Caco-2 (cell line): ENCODE data around the gene MYO1F. TPM values are rescaled to one million over a fixed set of nuclear protein-coding genes. Genes with fewer than 3 reads are reported as not detected.
"Not testable (repeated sequence)": the region's sequence is repeated elsewhere in the genome, so short reads cannot be mapped to it uniquely, and the experiment has no call there.

ENCODE experiments used
- BruUV-seq: library from RNA; stranded (reverse); fragments of 400-500 nt; replicated peaks from 2 replicates; lab custom pipeline; 2021; lab: Mats Ljungman, UMichigan
- CTCF ChIA-PET: fragments of 300-600 bp; sonication (Branson Sonifier 250); formaldehyde crosslinking; loops from one replicate; lab custom pipeline; 2022; ENCODE audit warnings: antibody characterized with exemption; lab: Charles Lee
- POLR2A ChIA-PET: fragments of 300-600 bp; sonication (Branson Sonifier 250); formaldehyde crosslinking; loops from one replicate; lab custom pipeline; 2022; ENCODE audit warnings: antibody characterized with exemption; lab: Charles Lee
- DNase-seq, 2 experiments: peaks; one replicate each; pipeline versions ENCODE4 v3.0.0 to v3.0.0-alpha.2; 2020 to 2022
- H3K27me3 ChIP-seq: replicated peaks from 2 replicates; pipeline ENCODE4 v1.6.0; 2011; ENCODE audit warnings: low read length; ENCODE audit not compliant: control insufficient read depth, insufficient read depth
- H3K36me3 ChIP-seq: 2 replicates; pipeline ENCODE4 v1.5.1; 2011; ENCODE audit warnings: low read length; ENCODE audit not compliant: control insufficient read depth, insufficient read depth
- H3K4me1 ChIP-seq: fragments of 250-450 bp; sonication (Bioruptor Pico); 2 replicates; pipeline ENCODE4 v1.5.1; 2020; ENCODE audit warnings: mild to moderate bottlenecking
- H3K4me3 ChIP-seq: 2 replicates; pipeline ENCODE4 v1.5.1; 2011; ENCODE audit warnings: low read depth, mild to moderate bottlenecking, control low read depth, low read length
- H3K9me3 ChIP-seq: fragments of 250-450 bp; sonication (Bioruptor Pico); 2 replicates; pipeline ENCODE4 v1.5.1; 2020; ENCODE audit warnings: mild to moderate bottlenecking, moderate library complexity
- H3K27ac Mint-ChIP-seq: one replicate; pipeline ENCODE4 v1.8.0; 2022; ENCODE audit warnings: mixed read lengths; ENCODE audit not compliant: unreplicated experiment
- H3K27me3 Mint-ChIP-seq: one replicate; pipeline ENCODE4 v1.8.0; 2022; ENCODE audit warnings: mixed read lengths; ENCODE audit not compliant: insufficient read depth, unreplicated experiment
- H3K36me3 Mint-ChIP-seq: one replicate; pipeline ENCODE4 v1.8.0; 2022; ENCODE audit warnings: mild to moderate bottlenecking, mixed read lengths; ENCODE audit not compliant: insufficient read depth, unreplicated experiment
- H3K4me1 Mint-ChIP-seq: one replicate; pipeline ENCODE4 v1.8.0; 2022; ENCODE audit warnings: low read depth, mixed read lengths; ENCODE audit not compliant: unreplicated experiment
- H3K4me3 Mint-ChIP-seq: one replicate; pipeline ENCODE4 v1.8.0; 2022; ENCODE audit warnings: mild to moderate bottlenecking, moderate library complexity, mixed read lengths; ENCODE audit not compliant: unreplicated experiment
- H3K9me3 Mint-ChIP-seq: one replicate; pipeline ENCODE4 v1.8.0; 2022; ENCODE audit warnings: mixed read lengths; ENCODE audit not compliant: unreplicated experiment
- CTCF ChIP-seq, 2 experiments: fragments of 200-600 bp in 1 of 2; IDR thresholded peaks; 1 replicate in 1 of 2; 2 replicates in 1 of 2; pipeline versions ENCODE4 v1.5.1 to v1.8.0; 2011 to 2022; ENCODE audit warnings: antibody characterized with exemption in 1 of 2, control low read depth in 1 of 2, inconsistent platforms in 1 of 2, low read depth in 1 of 2, low read length in 1 of 2, mild to moderate bottlenecking in 1 of 2, moderate library complexity in 1 of 2; ENCODE audit not compliant: insufficient read depth in 1 of 2, severe bottlenecking in 1 of 2, unreplicated experiment in 1 of 2
- intact Hi-C: fragments of 100-400 bp; cut with micrococcal nuclease; formaldehyde crosslinking; loops from one replicate; pipeline ENCODE4 v1.10.0; 2022; ENCODE audit not compliant: unreplicated experiment
- total RNA-seq: library from RNA; stranded (reverse); gene quantifications from 2 replicates; pipeline ENCODE4 v1.2.3, GENCODE V29; 2022

The MYO1F gene
- total RNA-seq, 1 experiment from 2014 or later = 0.25 TPM

- H3K4me1 ChIP-seq = no peaks in the 10 kb centered on the region
- H3K27ac Mint-ChIP-seq = no peak overlapping the region
- DNase-seq = no peak
- H3K4me3 ChIP-seq = no peak overlapping the region
- peaks cover 6% of the 10 kb centered on the region for H3K4me1 Mint-ChIP-seq
- H3K9me3 ChIP-seq = no peaks in the 10 kb centered on the region
- no peak for TF ChIP-seq CTCF (IDR thresholded peaks at IDR 0.05; ENCODE audit: insufficient read depth in 1 of 2, low read depth in 1 of 2, low read length in 1 of 2, severe bottlenecking in 1 of 2, unreplicated experiment in 1 of 2)
- intact Hi-C loops = no loop called here
- no peak overlapping the region for H3K4me3 Mint-ChIP-seq
- H3K27me3 Mint-ChIP-seq = peaks cover 9% of the 10 kb centered on the region
- ChIA-PET POLR2A (no interaction called here), CTCF (interaction anchor here (1.7 kb wide), 1 partner anchor 64 kb away, joined by 7 read pairs; the partner anchor contains the start of gene ZNF414)
- H3K27me3 ChIP-seq = no peaks in the 10 kb centered on the region
- no peaks in the 10 kb centered on the region for H3K36me3 Mint-ChIP-seq
- no TSS peak for BruUV-seq
- H3K36me3 ChIP-seq = no peaks in the 10 kb centered on the region
- H3K9me3 Mint-ChIP-seq = peaks cover 10% of the 10 kb centered on the region
Measured at GRCh38 chr19:8577741-8578140, 499 bp upstream of the MYO1F start.

- H3K4me3 ChIP-seq = no peak overlapping the region
- no TSS peak for BruUV-seq
- peaks cover 10% of the 10 kb centered on the region for H3K9me3 Mint-ChIP-seq
- peaks cover 6% of the 10 kb centered on the region for H3K4me1 Mint-ChIP-seq
- H3K27me3 ChIP-seq = no peaks in the 10 kb centered on the region
- no peaks in the 10 kb centered on the region for H3K9me3 ChIP-seq
- no peak overlapping the region for H3K4me3 Mint-ChIP-seq
- H3K4me1 ChIP-seq = no peaks in the 10 kb centered on the region
- POLR2A ChIA-PET = no interaction called here
- DNase-seq = no peak
- H3K27me3 Mint-ChIP-seq = peaks cover 9% of the 10 kb centered on the region
- H3K27ac Mint-ChIP-seq = no peak overlapping the region
- no peak for TF ChIP-seq CTCF (IDR thresholded peaks at IDR 0.05; ENCODE audit: insufficient read depth in 1 of 2, low read depth in 1 of 2, low read length in 1 of 2, severe bottlenecking in 1 of 2, unreplicated experiment in 1 of 2)
- CTCF ChIA-PET = interaction anchor here (1.0 kb wide), 1 partner anchor 21 kb away, joined by 6 read pairs; no protein-coding TSS in a partner anchor
- intact Hi-C loops = no loop called here
- no peaks in the 10 kb centered on the region for H3K36me3 Mint-ChIP-seq
- H3K36me3 ChIP-seq = no peaks in the 10 kb centered on the region
Measured at GRCh38 chr19:8576273-8576993, 809 bp downstream of the MYO1F start.

GRCh38 chr19:8575467-8575997 lies 1.7 kb downstream of the MYO1F start:
- CTCF ChIA-PET = interaction anchor here (0.6 to 1.0 kb wide), 2 partner anchors 13 to 20 kb away, joined by 3 to 6 read pairs; no protein-coding TSS in a partner anchor

GRCh38 chr19:8574619-8574922 lies 2.7 kb downstream of the MYO1F start:
- POLR2A ChIA-PET, H3K9me3 ChIP-seq, H3K4me3 Mint-ChIP-seq, H3K4me1 Mint-ChIP-seq, H3K36me3 ChIP-seq, BruUV-seq, CTCF ChIA-PET, H3K27me3 ChIP-seq, H3K4me3 ChIP-seq, H3K36me3 Mint-ChIP-seq, H3K4me1 ChIP-seq, H3K27ac Mint-ChIP-seq, intact Hi-C loops, DNase-seq, H3K27me3 Mint-ChIP-seq, H3K9me3 Mint-ChIP-seq: not testable (repeated sequence)

More at GRCh38 chr19:8575467-8575997, 1.7 kb downstream of the MYO1F start:
- H3K9me3 ChIP-seq = no peaks in the 10 kb centered on the region
- DNase-seq = no peak
- H3K27me3 ChIP-seq = no peaks in the 10 kb centered on the region
- no peak overlapping the region for H3K4me3 ChIP-seq
- no peaks in the 10 kb centered on the region for H3K4me1 ChIP-seq
- Mint-ChIP-seq H3K9me3 (peaks cover 10% of the 10 kb centered on the region), H3K27ac (no peak overlapping the region), H3K27me3 (peaks cover 9% of the 10 kb centered on the region), H3K36me3 (no peaks in the 10 kb centered on the region), H3K4me3 (no peak overlapping the region), H3K4me1 (peaks cover 6% of the 10 kb centered on the region)
- POLR2A ChIA-PET = no interaction called here
- intact Hi-C loops = no loop called here
- BruUV-seq = no TSS peak
- no peak for TF ChIP-seq CTCF (IDR thresholded peaks at IDR 0.05; ENCODE audit: insufficient read depth in 1 of 2, low read depth in 1 of 2, low read length in 1 of 2, severe bottlenecking in 1 of 2, unreplicated experiment in 1 of 2)
- H3K36me3 ChIP-seq = no peaks in the 10 kb centered on the region
